Umbilical cord (tissue), 2 donors: ENCODE measurements around the gene TIE1. TPM values are rescaled to one million over a fixed set of nuclear protein-coding genes. Genes with fewer than 3 reads are reported as not detected.

ENCODE experiments used
- DNase-seq: peaks from one replicate; pipeline ENCODE4 v3.0.0-alpha.2; 2015; ENCODE audit warnings: low spot score
- total RNA-seq: library from RNA; depleted of rRNA; stranded (reverse); fragments of >200 nt; gene quantifications from one replicate; pipeline ENCODE4 v1.2.3, GENCODE V29; 2014; ENCODE audit warnings: low replicate concordance; ENCODE audit not compliant: insufficient read depth

Gene TIE1
- total RNA-seq, 1 donor from 2014 or later: 17.1 TPM

DNA sequence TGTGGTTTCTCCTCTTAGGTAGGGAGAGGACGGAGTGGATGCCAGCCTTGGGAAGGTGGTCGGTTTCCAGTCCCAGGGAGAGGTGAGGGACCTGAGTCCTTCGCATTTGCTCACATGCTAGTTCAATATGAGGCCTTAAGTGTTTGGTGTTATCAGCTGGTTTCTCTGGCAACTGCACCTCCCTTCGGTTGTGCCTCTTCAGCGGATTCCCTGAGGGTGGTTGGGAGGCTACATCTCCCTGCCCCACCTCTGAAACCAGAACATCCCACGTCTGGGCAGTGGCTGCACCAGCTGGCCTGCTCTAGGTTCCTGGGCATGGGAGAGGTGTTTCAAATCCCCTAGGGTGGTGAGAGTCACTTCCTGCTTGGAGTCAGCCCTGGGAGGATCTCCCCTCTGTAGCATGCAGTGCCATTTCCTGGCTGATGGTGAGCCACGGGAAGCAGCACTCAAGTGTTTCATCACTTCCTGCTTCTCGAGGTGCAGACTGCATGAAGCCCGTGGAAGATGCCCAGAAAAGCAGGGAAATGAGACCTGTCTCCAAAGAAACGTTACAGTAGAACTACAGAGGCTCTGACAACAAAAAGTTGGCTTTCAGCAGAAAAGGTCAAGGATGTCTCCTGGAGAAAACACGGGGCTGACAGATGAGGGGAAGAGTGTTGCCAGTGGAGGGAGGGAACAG lies 26.5 kb upstream of the TIE1 start:
- DNase-seq: peak; percentile 9

DNA sequence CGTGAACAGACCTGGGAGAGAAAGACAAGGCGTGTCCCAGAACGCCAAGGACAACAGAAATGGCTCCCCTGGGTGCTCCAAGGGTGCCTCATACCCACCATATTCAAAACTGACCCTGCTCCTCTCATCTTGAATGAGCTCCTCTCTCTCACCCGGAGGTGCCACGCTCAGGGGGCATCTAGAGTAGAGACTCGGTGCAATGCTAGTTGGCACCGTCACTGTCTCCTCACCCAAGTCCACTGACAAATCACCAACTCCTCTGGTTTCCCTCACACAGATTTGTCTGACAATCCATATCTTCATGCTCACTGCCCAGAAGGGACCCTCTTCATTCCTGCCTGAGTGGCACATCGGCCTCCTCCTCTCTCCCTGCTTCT lies 26.0 kb upstream of the TIE1 start:
- DNase-seq: no peak

DNA sequence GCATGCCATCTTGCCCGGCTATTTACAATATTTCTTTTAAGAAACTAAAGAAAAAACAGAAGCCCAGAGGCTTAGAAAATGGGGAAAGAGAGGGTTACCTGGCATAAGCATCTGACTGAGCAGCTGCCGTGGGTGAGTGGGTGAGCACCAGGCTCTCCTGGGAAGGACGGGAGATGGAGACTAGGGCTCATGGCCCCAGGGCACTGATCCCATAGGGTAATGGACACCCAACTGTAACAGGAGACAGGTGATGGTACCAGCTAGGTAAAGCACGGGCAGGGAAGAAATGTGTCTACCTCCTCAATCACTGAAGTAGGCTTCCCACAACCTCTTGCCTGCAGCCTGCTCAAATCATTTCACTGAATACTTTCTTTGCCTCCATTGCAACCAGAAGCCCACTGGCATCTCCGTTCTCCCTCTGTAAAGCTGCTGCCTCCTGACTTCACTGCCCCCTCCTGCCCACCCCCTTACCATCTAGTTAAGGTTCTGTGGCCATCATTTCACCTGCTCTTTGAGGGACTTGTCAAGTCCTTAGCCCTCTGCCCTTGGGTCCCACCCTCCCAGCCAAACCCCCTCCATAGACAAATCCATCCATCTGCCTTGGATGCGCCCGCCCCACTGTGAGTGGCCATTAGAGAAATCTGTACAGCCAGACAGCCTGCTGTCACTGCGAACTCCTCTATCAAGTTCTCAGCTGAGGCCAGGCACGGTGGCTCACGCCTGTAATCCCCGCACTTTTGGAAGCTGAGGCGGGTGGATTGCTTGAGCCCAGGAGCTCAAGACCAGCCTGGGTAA lies 24.8 kb upstream of the TIE1 start:
- DNase-seq: no peak

DNA sequence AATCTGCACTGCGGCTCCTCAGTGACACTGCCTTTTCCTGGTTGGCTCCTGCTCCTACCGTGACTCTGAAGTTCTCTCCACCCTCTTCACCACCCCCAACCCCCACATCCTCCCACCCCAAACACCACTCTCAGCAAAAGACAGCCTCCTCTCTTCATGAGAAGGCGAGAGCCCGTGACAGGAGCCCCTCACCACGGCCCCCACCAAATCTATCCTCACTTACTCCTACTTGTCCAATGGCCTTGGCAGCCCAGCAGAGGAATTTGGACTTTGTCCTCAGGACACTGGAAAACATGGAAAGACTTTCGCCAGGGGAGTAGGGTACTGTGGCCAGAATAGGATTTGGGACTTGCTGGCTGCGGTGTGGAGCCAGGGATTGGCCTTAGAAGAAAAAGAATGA lies 24.1 kb upstream of the TIE1 start:
- DNase-seq: no peak

DNA sequence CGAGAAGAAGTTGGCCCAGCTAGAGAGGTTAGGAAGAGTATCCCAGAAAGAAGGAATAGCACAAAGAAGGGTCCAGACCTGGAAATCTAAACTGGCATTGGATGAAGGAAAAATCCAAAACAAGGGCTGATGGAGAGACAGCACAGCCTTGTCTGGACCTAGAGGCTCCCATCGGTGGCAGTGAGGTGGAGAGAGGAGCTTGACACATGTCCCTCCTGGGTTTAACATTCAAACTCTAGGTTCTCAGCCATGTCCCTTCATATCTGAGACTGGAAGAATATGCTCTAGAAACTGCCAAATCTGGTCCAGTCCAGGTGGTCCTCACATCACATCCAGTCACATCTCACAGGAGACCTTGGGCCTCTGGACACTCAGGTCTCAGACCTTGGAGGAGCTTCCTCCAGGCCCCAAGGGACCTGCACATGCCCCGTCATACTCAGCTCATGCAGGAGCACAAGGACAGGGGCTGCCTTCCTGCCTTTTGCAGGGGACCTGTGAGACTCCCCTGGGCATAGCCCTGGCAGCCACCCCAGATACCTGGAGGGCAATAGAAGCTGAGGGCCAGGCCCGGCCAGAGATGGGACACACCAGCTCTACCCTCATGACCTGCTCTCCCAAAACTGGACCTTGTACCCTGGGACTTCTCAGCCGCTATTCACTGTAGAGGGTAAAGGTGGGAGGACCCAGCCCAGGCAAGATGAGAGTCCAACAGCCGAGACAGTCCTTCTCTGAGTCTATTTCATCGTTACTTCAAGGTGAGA lies 23.5 kb upstream of the TIE1 start:
- DNase-seq: no peak

DNA sequence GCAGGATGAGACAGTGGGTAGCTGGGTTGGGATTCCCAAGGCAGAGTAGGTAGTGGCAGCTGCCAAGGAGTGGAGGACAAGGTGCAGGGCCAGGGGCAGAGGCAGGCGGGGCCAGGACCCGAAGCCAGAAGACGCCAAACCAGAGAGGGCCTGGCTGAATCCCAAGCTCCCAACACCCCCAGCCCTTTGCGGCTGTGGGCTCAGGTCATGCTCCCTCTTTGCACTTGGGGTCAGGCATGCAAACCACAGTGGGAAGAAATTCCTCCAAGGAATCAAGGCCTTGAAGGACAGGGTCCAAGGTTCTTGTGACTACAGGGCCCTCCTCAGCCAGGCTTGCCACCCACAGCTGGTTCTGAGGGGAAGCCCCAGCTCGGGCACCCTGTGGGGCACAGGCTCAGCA lies 21.6 kb upstream of the TIE1 start:
- DNase-seq: no peak

DNA sequence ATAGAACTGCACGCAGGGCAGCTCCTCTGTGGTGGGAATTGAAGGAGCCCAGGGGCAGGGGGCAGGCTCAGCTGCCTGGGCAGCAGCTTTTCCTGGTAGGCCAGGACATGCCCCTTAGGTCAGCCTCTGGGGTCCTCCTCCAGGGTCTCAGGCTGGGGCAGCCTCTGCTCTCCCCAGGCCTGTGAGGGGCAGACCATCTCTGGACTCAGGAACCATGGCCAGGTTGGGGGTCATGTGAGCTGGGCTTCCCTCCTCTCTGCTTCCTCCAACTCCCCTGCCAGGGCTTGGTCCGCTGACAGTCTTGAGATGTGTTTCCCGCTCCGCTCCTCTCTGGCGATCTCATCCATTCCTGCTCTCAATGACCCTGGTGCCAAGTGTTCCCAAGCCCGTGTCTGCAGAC lies 21.1 kb upstream of the TIE1 start:
- no peak for DNase-seq

DNA sequence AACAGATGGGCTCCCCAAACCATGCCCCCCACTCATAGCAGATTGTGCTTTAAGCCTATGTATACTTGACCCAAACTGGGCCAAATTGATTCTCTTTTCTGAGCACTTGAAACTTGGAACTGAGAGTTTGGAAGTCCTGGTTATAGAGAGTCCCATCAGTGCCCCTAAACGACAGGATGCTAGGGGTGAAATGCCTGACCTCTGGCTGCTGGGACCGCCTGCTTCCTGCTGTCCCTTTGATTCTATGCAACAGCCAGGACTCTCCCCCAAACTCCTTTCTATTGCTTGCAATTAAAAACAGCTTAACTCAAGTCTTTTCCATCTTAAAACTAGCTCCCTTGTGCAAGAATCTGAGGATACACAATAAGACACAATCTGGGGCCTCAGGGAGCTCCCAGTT lies 20.1 kb upstream of the TIE1 start:
- DNase-seq: no peak

DNA sequence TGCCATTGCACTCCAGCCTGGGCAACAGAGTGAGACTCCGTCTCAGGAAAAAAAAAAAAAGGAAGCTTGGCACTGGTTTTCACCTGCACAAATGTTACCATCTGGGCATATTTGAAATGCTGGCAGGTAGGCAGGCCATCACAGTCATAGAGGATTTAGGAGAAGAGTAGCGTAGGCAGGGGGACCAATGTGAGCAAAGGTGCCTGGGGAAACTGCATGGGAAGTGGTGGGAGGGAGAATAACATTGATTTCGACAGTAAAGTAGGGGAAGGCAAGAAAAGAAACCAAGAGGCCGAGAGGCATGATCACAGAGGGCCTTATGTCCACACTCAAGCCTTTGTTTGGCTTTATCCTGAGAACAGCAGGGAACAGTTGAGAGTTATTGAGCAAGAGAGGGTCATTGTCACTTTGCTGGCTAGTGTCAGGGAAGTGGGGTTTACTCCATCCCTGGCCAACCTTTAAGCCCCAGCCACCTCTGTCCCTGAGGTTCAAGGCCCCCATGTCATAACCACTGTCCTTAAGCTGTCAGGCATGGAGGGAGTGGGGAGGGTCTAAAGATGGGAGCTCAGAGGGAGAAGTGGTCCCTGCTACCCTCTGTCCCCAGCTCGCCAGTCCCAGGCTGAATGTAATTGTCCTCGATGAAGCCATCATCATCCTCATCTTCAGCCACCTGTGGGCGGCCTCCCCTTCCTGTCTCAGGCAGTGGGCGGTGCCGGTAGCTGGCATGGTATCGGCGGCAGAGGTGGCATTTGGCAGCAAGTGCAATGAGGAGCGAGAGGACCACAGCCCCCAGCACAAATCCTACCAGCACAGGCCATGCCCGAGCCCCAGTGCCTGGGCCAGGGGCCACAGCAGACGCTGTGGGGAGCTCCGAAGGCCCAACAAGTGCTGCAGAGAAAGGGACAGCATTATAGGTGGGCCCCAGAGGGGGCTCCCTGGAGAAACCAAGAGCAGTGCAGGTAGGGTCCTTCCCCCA lies 18.3 kb upstream of the TIE1 start:
- DNase-seq: no peak

DNA sequence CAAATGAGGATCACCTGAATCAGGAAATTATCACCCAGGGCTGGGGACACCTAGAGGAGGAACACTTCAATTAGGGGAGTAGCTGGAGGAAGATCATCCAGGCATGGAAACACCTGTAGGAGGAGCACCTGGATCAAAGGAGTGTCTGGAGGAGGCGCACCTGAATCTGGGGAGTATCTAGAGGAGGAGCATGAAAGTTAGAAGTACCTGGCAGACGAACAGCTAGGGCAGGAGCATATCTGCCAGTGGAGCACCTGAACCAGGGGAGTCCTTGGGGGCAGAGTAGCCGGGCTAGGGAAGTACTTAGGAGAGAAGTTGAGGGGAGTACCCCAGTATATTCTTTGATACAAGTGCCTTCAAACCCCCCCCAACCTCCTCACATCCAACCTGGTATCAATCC lies 16.7 kb upstream of the TIE1 start:
- no peak for DNase-seq

DNA sequence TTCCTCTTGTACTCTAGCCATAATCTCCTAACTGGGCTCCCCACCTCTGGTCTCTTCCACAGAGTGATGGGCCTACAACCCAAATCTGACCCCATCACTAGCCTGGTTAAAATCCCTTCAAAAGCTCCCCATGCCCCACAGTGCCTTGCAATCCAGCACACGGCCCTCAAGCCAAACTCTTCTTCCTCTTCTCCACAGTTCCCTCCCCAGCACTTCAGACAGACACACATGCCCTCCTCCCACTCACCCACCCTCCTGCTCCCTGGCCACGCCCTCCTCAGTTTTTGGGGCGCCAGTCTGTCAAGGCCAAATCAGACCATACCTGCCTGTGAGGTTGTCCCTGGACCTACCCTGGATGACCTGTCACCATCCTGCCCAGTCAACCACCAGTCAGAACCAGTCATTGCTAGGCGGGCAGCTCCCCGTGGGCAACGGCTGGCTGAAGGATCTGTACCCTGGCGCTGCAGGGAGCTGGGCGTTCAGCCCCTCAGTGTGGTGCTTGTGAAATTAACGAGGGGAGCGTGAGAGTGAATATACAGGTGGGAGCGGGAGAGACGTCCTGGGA lies 16.2 kb upstream of the TIE1 start:
- no peak for DNase-seq

DNA sequence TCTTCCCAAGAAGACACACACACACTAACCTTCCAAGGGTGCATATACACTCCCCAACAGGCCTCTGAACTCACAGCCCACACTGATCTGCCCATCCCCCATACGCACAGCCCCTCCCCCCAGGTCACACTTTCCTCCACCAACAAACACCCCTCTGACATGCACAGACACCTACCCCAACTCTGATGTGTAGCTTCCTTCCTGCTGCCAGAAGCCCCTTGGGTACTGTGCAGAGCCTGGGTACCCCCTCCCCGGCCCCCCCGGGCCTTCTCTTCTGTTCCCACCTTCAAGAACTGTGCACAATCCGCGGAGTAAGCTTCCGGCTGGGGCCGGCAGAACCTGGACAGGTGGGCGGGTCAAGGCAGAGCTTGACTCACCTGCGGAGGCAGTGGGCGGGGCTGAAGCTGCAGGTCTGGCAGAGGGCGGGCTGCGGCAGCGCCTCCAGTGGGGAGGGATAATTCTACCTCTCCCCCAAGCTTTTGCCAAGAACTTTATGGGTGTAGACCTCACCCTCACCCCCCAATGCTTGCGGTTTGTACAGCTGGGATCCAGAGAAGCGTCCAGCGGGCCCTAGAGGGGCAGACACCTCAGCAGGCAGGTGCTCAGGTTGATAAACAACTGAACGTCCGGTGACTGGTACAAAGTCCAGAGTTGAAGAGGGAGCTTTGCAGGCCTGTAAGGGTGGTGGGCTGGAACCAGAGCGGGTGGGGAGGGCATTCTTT lies 15.4 kb upstream of the TIE1 start, which contains the start of gene C1orf210:
Gene C1orf210 (minus strand): TSS at position 313 of the 722 bp plus-strand sequence. CDS start 2,311 bp downstream, outside the sequence.
- peak; percentile 53 for DNase-seq

DNA sequence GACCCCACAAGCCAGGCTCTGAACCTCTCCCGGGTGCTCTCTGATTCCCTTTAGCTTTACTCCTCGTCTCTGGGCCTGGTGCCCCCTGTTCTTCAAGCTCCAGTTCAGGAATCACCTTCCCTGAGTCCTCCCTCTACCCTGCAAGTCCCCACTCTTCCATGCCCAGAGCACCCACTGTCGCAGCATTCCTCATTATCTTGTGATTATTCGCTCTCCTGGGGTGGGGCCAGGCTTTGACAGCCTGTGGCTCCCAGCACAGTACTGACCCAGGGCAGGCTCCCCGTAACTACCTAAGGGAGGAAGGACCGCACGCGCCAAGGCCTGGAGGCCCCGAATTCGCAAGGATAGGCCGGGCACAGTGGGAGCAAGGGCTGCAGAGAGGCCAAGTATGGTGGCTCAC lies 14.7 kb upstream of the TIE1 start:
- no peak for DNase-seq

DNA sequence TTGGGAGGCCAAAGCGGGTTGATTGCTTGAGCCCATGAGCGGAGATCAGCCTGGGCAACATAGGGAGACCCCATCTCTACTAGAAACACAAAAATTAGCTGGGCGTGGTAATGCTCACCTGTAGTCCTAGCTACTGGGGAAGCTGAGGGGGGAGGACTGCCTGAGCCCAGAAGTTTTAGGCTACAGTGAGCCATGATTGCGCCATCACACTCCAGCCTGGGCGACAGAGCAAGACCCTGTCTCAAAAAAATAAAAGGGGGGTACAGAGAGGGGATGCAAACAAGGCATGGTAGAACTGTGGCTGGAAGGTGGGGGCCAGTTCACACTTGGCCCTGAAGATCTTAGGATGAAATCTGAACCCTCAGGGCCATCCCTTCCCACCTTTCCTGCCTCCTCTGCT lies 14.2 kb upstream of the TIE1 start:
- DNase-seq: no peak

DNA sequence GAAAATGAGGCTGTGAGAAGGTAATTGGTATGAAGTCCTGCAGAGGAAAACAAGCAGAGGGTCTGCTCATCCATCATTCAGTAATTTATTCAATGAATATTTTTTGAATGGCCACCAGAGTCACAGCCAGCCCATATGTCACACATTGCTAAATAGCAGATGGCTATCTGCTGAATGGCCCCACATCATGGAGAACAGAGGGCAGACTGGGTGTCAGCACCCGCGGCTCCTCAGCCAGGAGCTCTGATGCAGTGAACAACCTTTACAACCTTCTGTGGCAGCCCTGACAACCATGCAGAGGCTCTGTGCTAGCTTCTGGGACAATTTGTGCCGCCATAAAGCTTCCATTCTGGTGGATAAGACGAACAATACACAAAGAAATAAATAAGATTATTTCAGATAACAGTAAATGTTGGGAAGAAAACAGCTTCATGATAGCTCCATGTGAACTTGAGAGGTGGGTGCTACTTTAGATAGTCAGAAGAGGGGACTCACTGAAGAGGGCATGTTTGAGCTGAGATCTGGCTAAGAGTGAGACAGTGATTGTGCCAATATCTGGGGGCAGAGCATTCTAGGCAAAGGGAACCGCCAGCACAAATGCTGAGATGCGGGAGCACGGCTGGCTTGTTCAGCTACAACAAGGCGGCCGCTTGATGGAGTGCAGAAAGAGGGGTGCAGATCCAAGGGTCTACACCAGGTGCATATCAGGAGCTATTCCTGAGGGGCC lies 12.6 kb upstream of the TIE1 start:
- no peak for DNase-seq

DNA sequence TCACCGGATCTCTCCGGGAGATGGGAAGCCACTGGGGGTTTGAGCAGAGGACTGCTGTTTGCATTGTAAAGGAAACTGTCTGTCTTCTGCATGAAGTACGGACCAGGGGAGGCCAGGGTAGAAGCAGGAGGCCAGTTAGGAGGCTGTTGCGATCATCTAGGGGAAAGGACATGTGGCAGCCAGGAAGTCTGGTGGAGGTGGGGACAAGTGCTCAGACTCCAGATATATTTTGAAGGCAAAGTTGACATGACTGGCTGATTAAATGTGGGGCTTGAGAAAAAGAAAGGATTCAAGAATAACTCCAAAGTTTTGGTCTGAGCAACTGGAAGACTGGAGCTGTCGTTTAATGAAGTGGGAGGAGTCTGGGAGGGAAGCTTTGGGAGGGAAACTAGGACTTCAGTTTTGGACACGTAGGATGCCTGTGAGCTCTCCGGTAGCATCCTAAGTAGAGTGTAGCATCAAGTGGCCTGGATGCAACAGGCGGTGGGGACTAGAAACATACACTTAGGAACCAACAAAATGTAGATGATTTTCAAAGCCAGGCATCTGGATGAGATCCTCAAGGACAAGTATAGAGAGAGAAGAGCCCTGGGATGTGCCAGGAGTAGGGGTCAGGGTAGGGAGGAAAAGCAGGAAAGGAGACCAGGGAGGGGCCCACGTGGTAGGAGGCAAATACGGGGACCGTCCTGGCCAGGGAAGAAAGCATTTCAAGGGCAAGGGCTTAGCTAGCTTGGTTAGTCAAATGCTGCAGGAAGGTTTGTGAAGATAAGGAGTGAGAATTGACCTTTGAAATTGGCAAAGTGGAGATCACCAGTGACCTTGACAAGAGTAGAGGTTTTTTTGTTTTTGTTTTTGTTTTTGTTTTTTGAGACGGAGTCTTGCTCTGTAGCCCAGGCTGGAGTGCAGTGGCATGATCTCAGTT lies 11.7 kb upstream of the TIE1 start:
- no peak for DNase-seq

DNA sequence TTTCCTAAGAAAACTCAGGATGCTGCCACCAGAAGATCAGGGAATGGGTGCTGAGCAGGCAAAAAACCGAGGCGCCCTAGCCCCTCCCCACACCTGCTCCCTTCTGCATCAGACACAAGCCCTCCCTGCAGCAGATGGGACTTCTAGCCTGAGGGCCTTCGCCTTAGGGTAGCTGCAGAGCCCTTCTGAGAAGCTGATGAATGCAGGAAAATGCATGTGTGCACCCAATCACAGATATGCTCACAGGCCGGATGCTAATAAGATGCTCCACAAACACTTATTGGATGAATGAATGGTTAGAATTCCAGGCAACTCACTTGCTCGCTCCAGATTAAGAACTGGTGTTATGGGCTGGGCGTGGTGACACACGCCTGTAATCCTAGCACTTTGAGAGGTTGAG lies 8.6 kb upstream of the TIE1 start:
- no peak for DNase-seq

DNA sequence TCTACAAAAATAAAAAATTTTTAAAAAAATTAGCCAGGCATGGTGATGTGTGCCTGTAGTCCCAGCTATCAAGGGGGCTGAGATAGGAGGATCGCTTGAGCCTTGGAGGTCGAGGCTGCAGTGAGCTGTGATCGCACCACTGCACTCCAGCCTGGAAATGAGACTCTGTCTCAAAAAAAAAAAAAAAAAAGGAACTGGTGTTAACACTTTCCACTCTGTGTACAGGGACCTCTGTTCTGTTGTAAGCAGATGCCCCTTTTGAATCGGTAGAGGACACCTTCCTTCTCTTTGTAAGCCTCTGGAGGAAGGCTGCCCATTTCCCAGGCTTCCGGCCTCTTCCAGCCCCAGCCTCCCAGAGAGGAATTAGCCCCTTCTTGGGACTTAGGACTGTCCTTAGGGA lies 8.1 kb upstream of the TIE1 start:
- no peak for DNase-seq

DNA sequence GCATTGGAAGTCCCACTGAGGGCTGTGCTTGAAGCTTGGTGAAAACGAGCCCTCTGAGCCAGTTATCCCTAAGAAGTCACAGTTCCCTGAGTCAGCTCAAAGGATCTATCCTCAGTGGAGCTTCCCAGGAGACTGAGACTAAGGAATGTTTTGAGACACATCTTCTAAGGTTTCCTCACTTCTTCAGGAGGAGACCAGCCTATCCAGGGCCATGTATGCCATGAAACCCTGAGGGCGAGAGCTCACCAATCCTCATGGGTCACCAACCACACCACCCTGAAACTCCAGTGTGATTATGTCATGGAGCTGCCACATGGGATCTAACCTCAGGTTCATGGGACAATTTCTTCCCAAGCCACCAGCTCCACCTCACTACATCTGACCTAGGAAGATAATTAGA lies 7.6 kb upstream of the TIE1 start:
- no peak for DNase-seq
